ENCODE measurements around the gene MUTYH.
A peak's percentile ranks its signal among the peaks of the same experiment; 100 is the strongest.

MUTYH gene

GRCh38 chr1:45337630-45338325, 2.5 kb downstream of the MUTYH start:
- no peak for TF ChIP-seq ZNF274 (IDR thresholded peaks at IDR 0.05; ENCODE audit: low read depth, low read length)
- H3K4me3 ChIP-seq (ENCODE audit: low read length): no peak overlapping the region

- TF ChIP-seq ZNF274 (IDR thresholded peaks at IDR 0.05; ENCODE audit: low read depth, low read length): no peak
Observed at GRCh38 chr1:45335855-45336324, 4.3 kb downstream of the MUTYH start.

GRCh38 chr1:45334308-45335245, 5.7 kb downstream of the MUTYH start:
- H3K4me3 ChIP-seq (ENCODE audit: low read length): no peak overlapping the region
- no peak for TF ChIP-seq ZNF274 (IDR thresholded peaks at IDR 0.05; ENCODE audit: low read depth, low read length)

More at GRCh38 chr1:45335855-45336324, 4.3 kb downstream of the MUTYH start:
- H3K4me3 ChIP-seq (ENCODE audit: low read length): no peak overlapping the region

- no peak for TF ChIP-seq ZNF274 (IDR thresholded peaks at IDR 0.05; ENCODE audit: low read depth, low read length)
- no peak overlapping the region for H3K4me3 ChIP-seq (ENCODE audit: low read length)
Observed at GRCh38 chr1:45332346-45332720, 7.9 kb downstream of the MUTYH start.

GRCh38 chr1:45331436-45332345, 8.5 kb downstream of the MUTYH start:
- no peak overlapping the region for H3K4me3 ChIP-seq (ENCODE audit: low read length)
- TF ChIP-seq ZNF274 (IDR thresholded peaks at IDR 0.05; ENCODE audit: low read depth, low read length): no peak

GRCh38 chr1:45329445-45329844, 10.8 kb downstream of the MUTYH start:
- no peak overlapping the region for H3K4me3 ChIP-seq (ENCODE audit: low read length)
- TF ChIP-seq ZNF274 (IDR thresholded peaks at IDR 0.05; ENCODE audit: low read depth, low read length): no peak

GRCh38 chr1:45328680-45329079, 11.6 kb downstream of the MUTYH start:
- no peak overlapping the region for H3K4me3 ChIP-seq (ENCODE audit: low read length)
- no peak for TF ChIP-seq ZNF274 (IDR thresholded peaks at IDR 0.05; ENCODE audit: low read depth, low read length)

GRCh38 chr1:45327644-45328515, 12.4 kb downstream of the MUTYH start:
- no peak for TF ChIP-seq ZNF274 (IDR thresholded peaks at IDR 0.05; ENCODE audit: low read depth, low read length)
- peak overlapping the region; percentile 63; the same call in 1 of the 2 replicates for H3K4me3 ChIP-seq (ENCODE audit: low read length)

- H3K4me3 ChIP-seq (ENCODE audit: low read length): peak within 1 kb of the TSS; percentile 63; the same call in 1 of the 2 replicates
- TF ChIP-seq ZNF274 (IDR thresholded peaks at IDR 0.05; ENCODE audit: low read depth, low read length): no peak
Observed at GRCh38 chr1:45326627-45327623, 13.3 kb downstream of the MUTYH start, which contains the start of gene HPDL. HPDL (plus strand) TSS chr1:45326895; CDS start chr1:45327149, 254 bp downstream.

GRCh38 chr1:45325851-45326506, 14.3 kb downstream of the MUTYH start:
- no peak overlapping the region; the same call in 1 of the 2 replicates for H3K4me3 ChIP-seq (ENCODE audit: low read length)
- TF ChIP-seq ZNF274 (IDR thresholded peaks at IDR 0.05; ENCODE audit: low read depth, low read length): no peak

GRCh38 chr1:45322486-45323040, 17.7 kb downstream of the MUTYH start:
- TF ChIP-seq ZNF274 (IDR thresholded peaks at IDR 0.05; ENCODE audit: low read depth, low read length): no peak
- H3K4me3 ChIP-seq (ENCODE audit: low read length): no peak overlapping the region

Measured in GM08714 (cell line).